ENCODE measurements around the gene ADAMTS17.

ADAMTS17 gene, protein sequence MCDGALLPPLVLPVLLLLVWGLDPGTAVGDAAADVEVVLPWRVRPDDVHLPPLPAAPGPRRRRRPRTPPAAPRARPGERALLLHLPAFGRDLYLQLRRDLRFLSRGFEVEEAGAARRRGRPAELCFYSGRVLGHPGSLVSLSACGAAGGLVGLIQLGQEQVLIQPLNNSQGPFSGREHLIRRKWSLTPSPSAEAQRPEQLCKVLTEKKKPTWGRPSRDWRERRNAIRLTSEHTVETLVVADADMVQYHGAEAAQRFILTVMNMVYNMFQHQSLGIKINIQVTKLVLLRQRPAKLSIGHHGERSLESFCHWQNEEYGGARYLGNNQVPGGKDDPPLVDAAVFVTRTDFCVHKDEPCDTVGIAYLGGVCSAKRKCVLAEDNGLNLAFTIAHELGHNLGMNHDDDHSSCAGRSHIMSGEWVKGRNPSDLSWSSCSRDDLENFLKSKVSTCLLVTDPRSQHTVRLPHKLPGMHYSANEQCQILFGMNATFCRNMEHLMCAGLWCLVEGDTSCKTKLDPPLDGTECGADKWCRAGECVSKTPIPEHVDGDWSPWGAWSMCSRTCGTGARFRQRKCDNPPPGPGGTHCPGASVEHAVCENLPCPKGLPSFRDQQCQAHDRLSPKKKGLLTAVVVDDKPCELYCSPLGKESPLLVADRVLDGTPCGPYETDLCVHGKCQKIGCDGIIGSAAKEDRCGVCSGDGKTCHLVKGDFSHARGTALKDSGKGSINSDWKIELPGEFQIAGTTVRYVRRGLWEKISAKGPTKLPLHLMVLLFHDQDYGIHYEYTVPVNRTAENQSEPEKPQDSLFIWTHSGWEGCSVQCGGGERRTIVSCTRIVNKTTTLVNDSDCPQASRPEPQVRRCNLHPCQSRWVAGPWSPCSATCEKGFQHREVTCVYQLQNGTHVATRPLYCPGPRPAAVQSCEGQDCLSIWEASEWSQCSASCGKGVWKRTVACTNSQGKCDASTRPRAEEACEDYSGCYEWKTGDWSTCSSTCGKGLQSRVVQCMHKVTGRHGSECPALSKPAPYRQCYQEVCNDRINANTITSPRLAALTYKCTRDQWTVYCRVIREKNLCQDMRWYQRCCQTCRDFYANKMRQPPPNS

DNA sequence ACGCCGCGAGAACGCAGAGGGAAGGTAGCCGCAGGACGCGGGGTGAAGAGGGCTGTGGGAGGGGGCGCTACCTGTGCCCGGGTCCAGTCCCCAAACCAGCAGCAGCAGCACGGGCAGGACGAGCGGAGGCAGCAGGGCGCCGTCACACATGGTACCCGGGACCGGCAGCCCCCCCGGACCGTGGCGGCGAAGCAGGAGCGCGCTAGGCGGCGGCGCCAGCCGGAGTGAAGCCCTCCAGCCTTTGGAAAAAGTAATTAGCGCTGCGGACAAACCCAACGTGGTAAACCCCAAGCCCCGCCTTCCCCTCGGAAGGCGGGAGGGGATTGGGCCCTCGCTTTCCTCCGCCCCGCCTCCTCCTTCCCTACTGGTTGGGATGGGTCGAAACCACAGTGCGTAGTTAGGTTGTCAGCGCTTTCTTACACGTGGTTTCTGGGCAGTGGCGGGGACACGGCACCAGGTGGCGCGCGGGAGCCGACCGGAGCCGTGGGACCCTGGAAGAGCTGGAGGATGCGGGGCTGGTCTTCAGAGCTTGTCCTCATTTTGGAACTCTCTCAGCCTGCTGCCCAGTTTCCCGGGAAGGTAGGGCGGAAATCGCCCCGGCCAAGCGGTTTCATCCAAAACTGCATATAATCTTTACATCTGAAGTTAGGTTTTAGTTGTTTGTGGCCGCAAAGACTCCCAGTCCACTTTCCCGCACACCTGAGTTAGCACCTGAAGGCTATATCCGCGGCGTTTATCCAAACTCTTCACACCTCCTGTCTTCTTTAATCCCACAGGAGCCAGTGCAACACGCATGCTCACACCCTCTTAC, at the start of gene ADAMTS17:
Gene ADAMTS17, minus strand, starts transcription at position 226 of the 811 bp plus-strand sequence. Its CDS starts 76 bp downstream, at position 150.
- no peak for DNase-seq

DNA sequence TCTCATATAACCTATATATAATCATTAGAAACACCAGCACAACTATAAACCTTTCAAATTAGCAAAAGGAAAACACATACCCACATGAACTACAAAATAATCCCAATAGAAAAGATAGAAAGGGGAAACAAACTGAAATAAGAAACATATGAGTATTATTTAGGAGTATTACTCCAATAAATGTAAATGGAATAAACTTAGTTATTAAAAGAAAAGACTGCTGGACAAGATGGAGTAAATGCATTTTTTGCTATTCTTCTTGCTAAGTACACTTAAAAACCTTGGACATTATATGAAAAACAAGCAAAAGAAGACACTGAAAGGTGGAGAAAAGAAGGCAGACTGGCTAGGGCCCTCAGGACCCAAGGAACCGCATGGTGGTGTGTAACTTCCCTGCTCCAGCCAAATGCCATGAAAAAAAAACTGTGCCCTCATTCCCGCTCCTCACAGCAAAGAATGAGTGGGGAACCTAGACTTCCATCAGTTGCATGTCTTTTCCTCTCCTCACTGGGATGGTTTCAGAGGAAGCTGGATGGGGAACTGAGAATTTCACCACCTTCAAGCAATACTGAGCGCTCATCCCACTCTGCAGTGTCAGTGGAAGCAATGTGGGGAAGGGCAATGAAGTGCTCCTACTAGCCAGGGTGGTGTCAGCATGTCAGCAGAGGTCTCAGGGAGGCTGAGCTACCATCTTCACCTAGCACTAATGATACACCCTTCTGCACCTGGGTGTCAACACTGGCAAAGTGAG, 43.7 kb upstream of the ADAMTS17 start:
- no peak for DNase-seq

DNA sequence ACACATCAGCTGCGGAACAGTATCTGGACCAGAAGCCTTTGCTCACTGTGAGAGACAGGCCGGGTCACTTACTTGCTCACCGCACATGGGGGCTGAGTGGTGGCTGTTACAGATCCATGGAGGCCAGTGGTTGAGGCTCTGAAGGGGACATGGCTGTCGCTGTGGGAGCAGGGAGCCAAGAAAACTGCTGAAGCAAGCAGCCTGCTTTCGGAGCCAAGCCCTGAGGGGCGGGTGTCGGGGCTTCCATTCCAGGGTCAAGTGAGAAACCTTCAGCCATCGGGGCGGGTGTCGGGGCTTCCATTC, 42.3 kb upstream of the ADAMTS17 start:
- DNase-seq: no peak

DNA sequence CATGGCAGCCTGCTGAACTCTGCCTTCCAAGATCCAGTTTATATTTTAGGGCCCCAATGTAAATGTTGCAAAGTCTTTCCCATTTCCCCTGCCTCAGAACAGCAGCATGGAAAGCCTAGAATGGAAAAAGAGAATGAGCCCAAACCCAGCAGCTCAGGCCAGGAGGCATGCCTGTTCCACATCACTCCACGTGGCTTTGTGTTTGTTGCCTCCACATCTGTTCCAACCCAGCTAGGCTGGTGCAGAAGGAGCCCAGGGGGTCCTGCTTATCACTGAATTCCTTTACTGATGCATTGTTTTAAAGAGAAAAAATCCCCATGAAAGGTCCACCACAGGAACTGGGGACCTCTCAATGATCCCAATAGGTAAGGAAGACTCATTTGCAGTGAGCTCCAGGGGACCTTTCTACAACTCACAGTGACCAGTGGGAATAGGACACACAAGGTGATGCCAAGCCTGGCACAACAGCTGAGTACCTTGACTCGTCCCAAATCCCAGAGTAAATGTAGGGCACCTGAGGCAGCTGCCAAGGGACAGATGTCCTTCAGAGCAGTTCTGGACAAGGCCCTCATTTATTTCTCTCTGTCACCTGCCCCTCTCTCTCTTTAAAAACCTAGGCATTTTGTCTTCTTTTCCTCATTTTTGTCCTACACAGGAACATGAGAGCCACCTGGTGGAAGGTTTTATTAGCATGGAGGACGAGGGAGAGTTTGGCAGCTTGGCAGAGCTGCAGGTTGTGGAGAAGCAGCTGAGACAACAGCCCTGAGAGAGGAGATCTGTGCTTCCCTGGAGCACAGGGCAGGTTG, 41.7 kb upstream of the ADAMTS17 start:
- no peak for DNase-seq

DNA sequence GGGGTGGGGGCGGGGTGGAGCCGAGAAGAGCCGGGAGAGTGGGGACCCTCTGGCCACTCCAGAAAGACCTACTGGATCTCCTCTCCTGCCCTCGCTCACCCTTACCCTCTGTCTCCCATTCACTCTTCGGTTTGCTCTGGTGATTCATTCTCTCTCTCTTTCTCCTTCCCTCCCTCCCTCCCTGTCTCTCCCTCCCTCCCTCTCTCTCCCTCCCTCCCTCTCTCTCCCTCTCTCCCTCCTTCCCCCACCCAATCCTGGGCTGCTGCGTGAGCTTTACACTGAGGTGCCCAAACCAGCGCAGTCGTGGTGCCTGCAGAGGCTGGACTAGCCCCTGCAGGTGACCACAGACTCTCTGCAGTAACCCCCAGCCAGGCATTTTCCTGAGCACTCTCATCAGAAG, 32.2 kb upstream of the ADAMTS17 start:
- DNase-seq: no peak

DNA sequence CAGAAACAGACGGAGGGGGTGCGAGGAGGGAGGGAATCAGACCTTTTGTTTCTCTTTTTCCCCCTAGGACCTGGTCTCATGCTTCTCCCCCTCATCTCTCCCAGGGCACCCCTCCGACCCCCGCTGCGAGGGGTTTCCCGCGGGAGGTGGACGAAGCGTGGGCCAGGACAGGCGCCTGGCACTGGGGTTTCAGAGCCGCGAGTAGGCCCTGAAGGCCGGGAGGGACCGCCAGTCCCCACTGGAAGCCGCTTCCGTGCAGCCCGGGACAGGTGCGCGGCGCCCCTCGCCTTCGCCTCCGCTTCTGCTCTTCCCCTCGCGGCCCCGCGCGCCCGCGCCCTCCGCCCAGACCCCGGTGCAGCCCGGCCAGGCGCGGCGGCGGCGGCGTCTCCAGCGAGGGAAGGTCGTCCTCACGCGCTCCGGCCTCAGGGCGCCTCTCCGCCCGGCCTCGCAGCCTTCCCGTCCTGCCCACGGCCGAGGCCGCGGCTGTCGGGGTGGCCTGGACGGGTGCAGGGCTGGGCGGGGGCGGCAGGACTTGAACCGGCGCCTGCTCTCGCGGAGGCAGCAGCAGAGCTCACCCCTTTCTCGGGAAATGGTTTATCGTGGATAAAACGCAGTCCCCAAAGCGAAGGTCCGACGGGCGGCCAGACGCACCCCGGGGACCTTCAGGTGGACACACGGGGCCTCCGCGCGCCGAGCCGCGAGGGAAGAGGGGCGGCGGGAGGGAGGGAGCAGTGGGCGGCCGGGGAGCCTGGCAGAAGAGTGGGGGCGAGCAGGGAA, 31.5 kb upstream of the ADAMTS17 start:
- DNase-seq: no peak

DNA sequence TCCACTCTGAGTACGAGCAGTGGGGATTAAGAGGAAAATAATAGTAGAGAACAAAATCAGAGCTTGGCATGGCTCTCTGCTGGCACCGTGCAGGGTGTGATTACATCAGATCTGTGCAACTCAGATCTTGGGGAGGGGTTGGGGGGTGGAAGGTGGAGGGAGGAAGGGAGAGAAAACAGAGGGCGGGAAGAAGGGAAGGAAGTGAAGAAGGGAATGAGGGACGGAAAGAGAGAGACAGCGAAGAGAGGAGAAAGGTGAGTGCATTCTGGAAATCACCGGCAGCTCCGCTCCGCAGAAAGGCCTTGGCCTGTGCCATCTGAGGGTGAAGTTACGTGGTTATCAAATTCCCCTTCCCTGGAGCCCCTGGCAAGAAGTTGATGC, 31.0 kb upstream of the ADAMTS17 start:
- DNase-seq: no peak

DNA sequence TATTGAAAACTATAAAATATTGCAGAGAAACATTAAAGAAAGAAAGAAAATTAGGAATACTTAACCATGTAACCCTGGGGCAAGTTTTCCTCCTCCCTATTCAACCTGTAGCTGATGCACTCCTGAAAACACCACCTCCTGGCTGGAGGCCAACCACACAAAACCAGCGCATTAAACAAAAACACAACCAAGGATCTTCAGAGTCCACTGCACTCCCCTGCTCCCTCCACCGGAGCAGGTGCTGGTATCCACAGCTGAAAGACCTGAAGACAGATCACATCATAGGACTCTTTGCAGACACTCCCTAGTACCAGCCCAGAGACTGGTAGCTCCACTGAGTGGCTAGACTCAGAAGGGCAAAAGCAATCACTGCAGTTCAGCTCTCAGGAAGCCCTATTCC, 13.6 kb upstream of the ADAMTS17 start:
- no peak for DNase-seq

DNA sequence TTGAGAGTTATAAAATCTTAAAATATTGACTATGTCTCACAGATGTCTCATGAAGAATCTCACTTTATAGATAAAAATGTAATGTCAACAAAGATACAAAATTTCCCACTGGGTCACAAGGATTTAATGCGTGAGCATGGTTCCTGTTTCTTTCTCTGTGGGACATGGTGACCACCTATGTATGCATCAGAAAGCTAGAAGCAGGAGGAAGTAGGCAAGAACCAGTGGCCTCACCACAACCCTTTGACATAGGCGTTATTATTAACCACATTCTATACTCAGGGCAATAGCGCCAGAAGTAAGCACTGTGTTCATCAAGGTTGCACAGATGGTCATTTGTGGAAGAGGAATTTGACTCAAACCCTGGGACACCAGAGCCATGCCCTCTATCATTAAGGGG, 11.7 kb upstream of the ADAMTS17 start:
- no peak for DNase-seq

DNA sequence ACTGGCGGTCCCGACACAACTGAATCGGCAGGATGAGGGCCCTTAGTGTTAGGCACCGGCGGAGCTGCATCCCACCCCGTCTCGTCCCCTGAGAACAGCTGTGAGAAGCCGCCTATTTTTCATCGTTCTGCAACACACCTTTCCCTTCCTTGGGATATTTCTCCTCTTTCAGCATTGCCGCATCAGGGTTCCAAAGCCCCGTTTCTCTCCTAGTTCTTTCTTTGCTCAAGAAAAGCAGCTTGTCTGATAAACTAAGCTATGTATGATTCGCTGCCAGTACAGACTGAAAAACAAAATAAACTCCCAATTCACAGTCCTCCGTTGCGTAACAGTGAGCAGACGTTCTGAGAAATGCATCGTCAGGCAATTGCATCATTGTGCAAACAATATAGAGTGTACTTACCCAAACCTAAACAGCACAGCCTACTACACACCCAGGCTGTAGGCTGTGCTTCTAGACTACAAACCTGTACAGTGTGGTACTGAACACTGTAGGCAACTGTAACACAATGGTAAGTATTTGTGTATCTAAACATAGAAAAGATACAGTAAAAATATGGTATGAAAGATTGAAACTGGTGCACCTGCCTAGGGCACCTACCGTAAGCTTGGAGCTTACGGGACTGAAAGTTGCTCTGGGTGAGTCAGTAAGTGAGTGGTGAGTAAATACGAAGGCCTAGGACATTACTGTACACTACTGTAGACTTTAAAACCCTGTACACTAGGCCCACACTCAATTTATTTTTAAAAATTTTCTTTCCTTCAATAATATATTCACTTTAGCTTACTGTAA, 8.9 kb upstream of the ADAMTS17 start:
- no peak for DNase-seq

DNA sequence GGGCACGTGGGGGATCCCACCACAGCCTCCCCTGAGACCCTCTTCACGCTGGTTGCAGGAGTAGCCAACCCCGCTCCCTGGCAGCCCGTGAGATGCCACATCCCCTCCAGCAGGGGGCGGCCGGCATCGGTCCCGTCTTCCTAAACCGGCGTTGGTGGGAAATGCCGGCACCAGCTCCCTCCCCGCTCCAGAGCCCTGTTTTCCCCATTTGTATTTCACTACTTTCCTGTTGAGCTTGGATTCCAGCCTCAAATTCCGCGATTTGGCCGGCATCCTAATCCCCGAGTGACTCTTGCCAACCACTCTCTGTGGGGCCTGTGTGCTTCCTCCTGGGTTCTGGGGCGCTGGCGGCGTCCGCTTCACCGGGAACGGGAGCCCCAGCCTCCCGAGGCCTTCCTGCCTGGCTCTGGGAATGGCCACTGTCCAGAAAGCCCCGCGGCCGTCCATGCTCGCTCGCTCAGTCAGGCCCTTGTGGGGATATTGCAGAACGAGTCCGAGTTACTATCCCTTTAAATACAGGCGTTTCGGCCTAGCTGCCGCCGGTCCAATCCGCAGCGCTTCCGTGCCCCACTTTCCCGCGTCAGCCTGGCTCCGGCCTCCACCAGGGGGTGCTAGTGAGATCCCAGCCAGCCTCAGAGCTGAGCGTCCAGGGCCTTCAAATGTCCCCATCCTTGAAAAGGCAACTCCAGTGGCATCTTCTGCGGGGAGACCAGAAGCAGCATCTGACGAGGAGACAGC, 8.1 kb upstream of the ADAMTS17 start:
- DNase-seq: peak; percentile 21

DNA sequence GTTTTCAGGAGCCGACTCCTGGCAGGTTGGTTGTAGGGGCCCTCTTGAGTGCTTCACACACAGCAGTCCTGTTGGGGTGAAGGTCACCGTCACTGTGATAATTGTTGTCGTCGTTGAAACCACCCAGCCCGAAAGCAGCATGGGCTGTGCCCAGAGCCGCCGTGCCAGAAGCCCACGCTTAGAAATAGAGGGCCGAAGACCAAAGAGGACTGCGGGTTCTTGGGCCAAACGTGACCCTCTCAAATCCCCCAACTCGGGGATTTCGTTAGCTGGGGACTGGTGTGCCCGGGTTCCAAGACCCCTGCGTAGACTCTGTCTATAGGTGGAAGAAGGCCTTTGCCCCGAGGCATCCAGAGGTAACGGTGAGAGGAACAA, 7.5 kb upstream of the ADAMTS17 start:
- DNase-seq: no peak

DNA sequence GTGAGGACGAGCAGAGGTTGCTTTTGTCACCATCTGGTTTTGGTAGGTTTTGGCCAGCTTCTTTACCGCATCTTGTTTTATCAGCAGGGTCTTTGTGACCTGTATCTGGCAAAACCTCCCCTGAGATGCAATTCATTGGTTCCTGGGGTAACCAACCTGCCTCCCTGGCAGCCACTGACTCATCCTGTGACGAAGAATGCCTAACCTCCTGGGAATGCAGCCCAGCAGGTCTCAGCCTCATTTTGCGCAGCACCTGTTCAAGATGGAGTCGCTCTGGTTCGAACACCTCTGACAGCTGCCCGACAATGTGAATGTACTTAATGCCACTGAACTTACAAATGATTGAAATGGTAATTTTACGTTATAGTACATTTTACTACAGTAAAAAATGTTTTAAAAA, 6.8 kb upstream of the ADAMTS17 start:
- DNase-seq: no peak

DNA sequence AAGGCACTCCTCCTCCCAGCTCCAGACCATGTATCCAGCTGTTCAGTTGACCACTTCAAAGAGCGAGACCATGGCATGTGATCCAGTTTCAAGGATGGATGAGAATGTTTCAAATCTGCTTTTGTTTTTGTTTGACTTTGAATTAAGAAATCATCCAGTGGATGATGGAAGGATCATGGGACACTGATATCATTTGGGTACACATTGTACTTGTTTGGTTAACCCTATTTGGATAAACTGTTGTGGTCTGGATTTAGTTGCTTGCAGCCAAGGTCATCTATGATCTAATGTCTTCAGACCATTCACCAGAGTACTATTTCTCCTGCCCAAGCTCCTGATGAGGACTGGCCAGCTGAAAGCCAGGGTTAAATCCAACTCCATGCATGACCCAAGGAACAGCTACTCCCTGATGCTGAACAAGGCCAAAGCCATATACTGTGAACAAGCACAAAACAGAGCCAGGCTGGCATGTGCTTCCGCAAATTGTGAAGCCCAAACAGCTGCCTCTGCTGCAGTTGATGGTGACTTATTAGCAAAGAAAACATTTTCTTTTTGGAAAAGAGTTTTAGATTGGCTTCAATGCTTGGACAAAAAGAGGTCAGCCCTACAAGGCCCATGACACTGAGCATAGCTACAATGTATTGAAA, 5.2 kb upstream of the ADAMTS17 start:
- DNase-seq: no peak

DNA sequence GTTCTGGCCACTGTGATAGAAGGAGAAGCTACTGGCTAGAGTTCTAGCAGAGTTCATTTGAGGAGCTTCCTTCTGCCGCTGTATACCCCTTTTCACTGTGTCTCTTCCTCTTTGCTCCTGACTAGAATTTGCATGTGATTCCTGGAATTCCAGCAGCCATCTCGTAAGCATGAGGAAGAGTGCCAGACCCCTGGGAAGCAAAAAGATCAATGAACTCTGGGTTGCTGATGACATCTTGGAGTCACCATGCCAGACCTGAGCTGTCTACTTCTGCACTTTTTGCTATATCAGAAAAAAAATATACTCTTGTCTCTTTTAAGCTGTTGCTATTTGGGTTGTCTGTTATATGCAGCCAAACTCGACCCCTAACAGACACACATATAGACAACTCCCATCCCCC, 3.7 kb upstream of the ADAMTS17 start:
- DNase-seq: no peak

DNA sequence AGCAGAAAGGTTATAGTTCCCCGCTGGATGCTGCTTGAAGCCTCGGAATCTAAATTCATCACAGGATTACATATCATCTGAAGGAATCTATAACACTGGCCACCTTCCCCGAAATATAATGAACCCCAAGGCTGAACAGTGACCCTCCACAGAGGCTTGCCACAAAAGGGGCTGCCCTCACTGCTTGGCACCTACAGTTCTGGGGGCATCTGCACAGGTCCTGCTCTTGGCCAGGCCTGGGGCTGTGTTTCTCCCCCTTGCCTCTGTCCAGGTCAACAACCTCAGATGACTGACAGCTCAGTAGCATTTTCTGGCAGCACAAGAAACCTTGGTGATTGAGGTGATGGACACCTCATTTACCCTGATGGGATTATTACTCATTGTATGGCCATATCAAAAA, 1.5 kb upstream of the ADAMTS17 start:
- no peak for DNase-seq

DNA sequence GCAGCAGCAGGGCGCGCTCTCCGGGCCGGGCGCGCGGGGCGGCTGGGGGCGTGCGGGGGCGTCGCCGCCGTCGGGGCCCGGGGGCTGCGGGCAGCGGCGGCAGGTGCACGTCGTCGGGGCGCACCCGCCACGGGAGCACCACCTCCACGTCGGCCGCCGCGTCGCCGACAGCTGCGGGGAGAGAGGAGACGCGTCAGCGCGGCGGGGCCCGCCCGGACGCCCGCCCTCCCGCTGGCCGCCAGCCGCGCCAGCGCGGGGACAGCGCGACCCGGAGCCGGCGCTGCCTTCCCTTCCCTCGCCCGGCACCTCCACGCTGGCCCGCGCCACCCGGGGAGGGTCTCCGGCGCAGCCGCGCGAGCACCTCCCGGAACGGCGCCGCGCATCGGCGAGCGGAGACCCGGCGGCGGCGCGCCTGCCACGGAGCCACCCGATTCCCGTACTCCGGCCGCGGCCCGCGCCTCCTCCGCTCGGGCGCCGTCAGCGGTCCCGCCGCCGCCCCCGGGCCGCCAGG, 481 bp downstream of the ADAMTS17 start:
- DNase-seq: no peak

DNA sequence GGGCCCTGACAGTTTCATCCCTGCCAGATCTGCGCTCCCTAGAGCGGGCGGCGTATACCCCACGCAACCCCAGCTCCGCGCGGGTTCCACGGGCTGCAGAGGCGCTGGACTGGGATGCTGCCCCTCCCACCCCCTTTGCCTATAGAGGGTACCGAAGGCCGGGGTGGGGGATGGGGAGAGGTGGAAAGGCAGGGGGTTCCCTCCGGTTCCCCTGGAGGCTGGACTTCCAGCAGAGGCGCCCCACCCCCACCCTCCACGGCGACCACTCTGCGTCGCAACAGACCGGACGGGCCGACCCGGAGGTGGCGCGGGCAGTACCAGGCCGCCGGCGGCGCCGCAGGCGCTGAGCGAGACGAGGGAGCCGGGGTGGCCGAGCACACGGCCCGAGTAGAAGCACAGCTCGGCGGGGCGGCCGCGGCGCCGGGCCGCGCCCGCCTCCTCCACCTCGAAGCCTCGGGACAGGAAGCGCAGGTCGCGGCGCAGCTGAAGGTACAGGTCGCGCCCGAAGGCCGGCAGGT, 995 bp downstream of the ADAMTS17 start:
- DNase-seq: no peak
